ENCODE results near the gene PPARA. TPM values are rescaled to one million over a fixed set of nuclear protein-coding genes. Genes with fewer than 3 reads are reported as not detected.

PPARA gene
- polyA plus RNA-seq, 3 donors, result 3.7 to 6.3 (median 4.9) TPM

- H3K27me3 ChIP-seq (ENCODE audit: control insufficient read depth in 2 of 2, insufficient read depth in 2 of 2, low read length in 2 of 2), result no peaks in the 10 kb centered on the region
- no peak overlapping the region for H3K9ac ChIP-seq (ENCODE audit: insufficient read depth, low read length, poor library complexity, severe bottlenecking)
- Mint-ChIP-seq H3K9me3 (peaks cover 0 to 2% (median 0%) of the 10 kb centered on the region in 7 donors), H3K4me1 (peaks cover 18% of the 10 kb centered on the region), H3K27me3 (ENCODE audit: low read depth in 3 of 3) (peaks cover 3 to 15% (median 8%) of the 10 kb centered on the region in 3 donors), H3K27ac (no peak overlapping the region), H3K36me3 (no peaks in the 10 kb centered on the region), H3K4me3 (no peak overlapping the region)
- no peak overlapping the region for H2AFZ ChIP-seq (ENCODE audit: insufficient read depth, low read depth, low read length, poor library complexity, severe bottlenecking)
- DNase-seq, result no peak
- H4K20me1 ChIP-seq (ENCODE audit: insufficient read depth, low read length), result no peaks in the 10 kb centered on the region
- H3K4me1 ChIP-seq (ENCODE audit: control insufficient read depth in 1 of 2, insufficient read depth in 2 of 2, low read length in 2 of 2), result peaks cover 24 to 30% of the 10 kb centered on the region in 2 donors
- H3K79me2 ChIP-seq (ENCODE audit: insufficient read depth, low read length), result no peaks in the 10 kb centered on the region
- H3K9me3 ChIP-seq (replicated peaks in 1 of 2; ENCODE audit: control insufficient read depth in 1 of 2, insufficient read depth in 1 of 2, low read length in 2 of 2), result no peaks in the 10 kb centered on the region
- intact Hi-C loops (cut with micrococcal nuclease), result loop anchor here in 1 of 2 donors (10.0 kb wide), 1 partner anchor 419 kb away; no protein-coding TSS in a partner anchor
- no peaks in the 10 kb centered on the region for H3K36me3 ChIP-seq (replicated peaks in 1 of 2; ENCODE audit: control insufficient read depth in 1 of 2, insufficient read depth in 2 of 2, low read length in 2 of 2)
- no peak overlapping the region for H3K27ac ChIP-seq (ENCODE audit: low read depth in 1 of 2, low read length in 2 of 2)
- WGBS (ENCODE audit: insufficient coverage), result 94% methylated on average over 5 of the region's 7 CpGs
- no peak overlapping the region for H3K4me2 ChIP-seq (replicated peaks; ENCODE audit: extremely low read depth, low read length, poor library complexity, severe bottlenecking)
- TF ChIP-seq, protein P1, sequence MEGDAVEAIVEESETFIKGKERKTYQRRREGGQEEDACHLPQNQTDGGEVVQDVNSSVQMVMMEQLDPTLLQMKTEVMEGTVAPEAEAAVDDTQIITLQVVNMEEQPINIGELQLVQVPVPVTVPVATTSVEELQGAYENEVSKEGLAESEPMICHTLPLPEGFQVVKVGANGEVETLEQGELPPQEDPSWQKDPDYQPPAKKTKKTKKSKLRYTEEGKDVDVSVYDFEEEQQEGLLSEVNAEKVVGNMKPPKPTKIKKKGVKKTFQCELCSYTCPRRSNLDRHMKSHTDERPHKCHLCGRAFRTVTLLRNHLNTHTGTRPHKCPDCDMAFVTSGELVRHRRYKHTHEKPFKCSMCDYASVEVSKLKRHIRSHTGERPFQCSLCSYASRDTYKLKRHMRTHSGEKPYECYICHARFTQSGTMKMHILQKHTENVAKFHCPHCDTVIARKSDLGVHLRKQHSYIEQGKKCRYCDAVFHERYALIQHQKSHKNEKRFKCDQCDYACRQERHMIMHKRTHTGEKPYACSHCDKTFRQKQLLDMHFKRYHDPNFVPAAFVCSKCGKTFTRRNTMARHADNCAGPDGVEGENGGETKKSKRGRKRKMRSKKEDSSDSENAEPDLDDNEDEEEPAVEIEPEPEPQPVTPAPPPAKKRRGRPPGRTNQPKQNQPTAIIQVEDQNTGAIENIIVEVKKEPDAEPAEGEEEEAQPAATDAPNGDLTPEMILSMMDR (IDR thresholded peaks at IDR 0.05), result no peak
- no peak overlapping the region for H3K4me3 ChIP-seq (replicated peaks in 1 of 3; ENCODE audit: low read depth in 2 of 3, low read length in 3 of 3)
Measured at GRCh38 chr22:46125311-46125710, 25.0 kb upstream of the PPARA start.

- Histone ChIP-seq H3K79me2 (ENCODE audit: insufficient read depth, low read length) (no peaks in the 10 kb centered on the region), H3K27ac (ENCODE audit: low read depth in 1 of 2, low read length in 2 of 2) (no peak overlapping the region), H4K20me1 (ENCODE audit: insufficient read depth, low read length) (no peaks in the 10 kb centered on the region), H3K27me3 (ENCODE audit: control insufficient read depth in 2 of 2, insufficient read depth in 2 of 2, low read length in 2 of 2) (no peaks in the 10 kb centered on the region), H2AFZ (ENCODE audit: insufficient read depth, low read depth, low read length, poor library complexity, severe bottlenecking) (no peak overlapping the region), H3K4me1 (ENCODE audit: control insufficient read depth in 1 of 2, insufficient read depth in 2 of 2, low read length in 2 of 2) (peaks cover 32 to 38% of the 10 kb centered on the region in 2 donors), H3K36me3 (replicated peaks in 1 of 2; ENCODE audit: control insufficient read depth in 1 of 2, insufficient read depth in 2 of 2, low read length in 2 of 2) (no peaks in the 10 kb centered on the region), H3K9ac (ENCODE audit: insufficient read depth, low read length, poor library complexity, severe bottlenecking) (no peak overlapping the region), H3K9me3 (replicated peaks in 1 of 2; ENCODE audit: control insufficient read depth in 1 of 2, insufficient read depth in 1 of 2, low read length in 2 of 2) (no peaks in the 10 kb centered on the region), H3K4me3 (replicated peaks in 1 of 3; ENCODE audit: low read depth in 2 of 3, low read length in 3 of 3) (no peak overlapping the region), H3K4me2 (replicated peaks; ENCODE audit: extremely low read depth, low read length, poor library complexity, severe bottlenecking) (no peak overlapping the region)
- 94% methylated on average over 26 of the region's 33 CpGs for WGBS (ENCODE audit: insufficient coverage)
- no peak overlapping the region for H3K4me3 Mint-ChIP-seq
- intact Hi-C loops (cut with micrococcal nuclease), result loop anchor here in 1 of 2 donors (10.0 kb wide), 1 partner anchor 419 kb away; no protein-coding TSS in a partner anchor
- H3K27me3 Mint-ChIP-seq (ENCODE audit: low read depth in 3 of 3), result peaks cover 0 to 16% (median 8%) of the 10 kb centered on the region in 3 donors
- H3K4me1 Mint-ChIP-seq, result peaks cover 24% of the 10 kb centered on the region
- H3K27ac Mint-ChIP-seq, result no peak overlapping the region
- TF ChIP-seq, protein P1 (IDR thresholded peaks at IDR 0.05), result no peak
- peaks cover 0 to 2% (median 0%) of the 10 kb centered on the region in 7 donors for H3K9me3 Mint-ChIP-seq
- H3K36me3 Mint-ChIP-seq, result no peaks in the 10 kb centered on the region
- DNase-seq, result no peak
Measured at GRCh38 chr22:46125816-46126765, 24.2 kb upstream of the PPARA start.
